ENCODE data around the gene RAB34.

DNA sequence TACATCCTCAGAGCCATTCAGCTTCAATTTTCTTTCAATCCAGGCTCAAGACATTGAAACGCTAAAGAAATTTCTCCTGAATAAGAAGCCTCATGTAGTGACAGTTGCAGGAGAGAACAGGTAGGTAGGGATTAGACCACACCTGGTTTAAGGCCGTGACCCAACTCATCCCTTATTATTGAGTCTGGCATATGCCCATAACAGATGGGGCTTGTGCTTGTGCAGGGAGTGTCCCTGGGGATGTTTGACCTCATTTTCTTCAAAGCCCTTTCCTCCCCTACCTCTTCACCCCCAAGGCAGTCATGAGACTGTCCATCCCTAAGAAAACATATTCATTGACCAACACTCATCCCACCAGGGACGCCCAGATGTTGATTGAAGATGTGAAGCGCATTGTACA, 31.4 kb downstream of the RAB34 start:
- TF ChIP-seq, protein P1, sequence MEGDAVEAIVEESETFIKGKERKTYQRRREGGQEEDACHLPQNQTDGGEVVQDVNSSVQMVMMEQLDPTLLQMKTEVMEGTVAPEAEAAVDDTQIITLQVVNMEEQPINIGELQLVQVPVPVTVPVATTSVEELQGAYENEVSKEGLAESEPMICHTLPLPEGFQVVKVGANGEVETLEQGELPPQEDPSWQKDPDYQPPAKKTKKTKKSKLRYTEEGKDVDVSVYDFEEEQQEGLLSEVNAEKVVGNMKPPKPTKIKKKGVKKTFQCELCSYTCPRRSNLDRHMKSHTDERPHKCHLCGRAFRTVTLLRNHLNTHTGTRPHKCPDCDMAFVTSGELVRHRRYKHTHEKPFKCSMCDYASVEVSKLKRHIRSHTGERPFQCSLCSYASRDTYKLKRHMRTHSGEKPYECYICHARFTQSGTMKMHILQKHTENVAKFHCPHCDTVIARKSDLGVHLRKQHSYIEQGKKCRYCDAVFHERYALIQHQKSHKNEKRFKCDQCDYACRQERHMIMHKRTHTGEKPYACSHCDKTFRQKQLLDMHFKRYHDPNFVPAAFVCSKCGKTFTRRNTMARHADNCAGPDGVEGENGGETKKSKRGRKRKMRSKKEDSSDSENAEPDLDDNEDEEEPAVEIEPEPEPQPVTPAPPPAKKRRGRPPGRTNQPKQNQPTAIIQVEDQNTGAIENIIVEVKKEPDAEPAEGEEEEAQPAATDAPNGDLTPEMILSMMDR (IDR thresholded peaks at IDR 0.05), result no peak
- TF ChIP-seq POLR2AphosphoS5 (IDR thresholded peaks at IDR 0.05), result no peak
- TF ChIP-seq POLR2A (IDR thresholded peaks at IDR 0.05), result no peak
